Skeletal muscle satellite cell (primary cell): Measurements from ENCODE around the gene MITD1.
A peak's percentile ranks its signal among the peaks of the same experiment; 100 is the strongest.

Source experiments
- H3K27me3 ChIP-seq: 2 replicates; pipeline ENCODE4 v1.7.0; 2013; ENCODE audit warnings: low read length; ENCODE audit not compliant: control insufficient read depth, insufficient read depth
- H3K36me3 ChIP-seq: 2 replicates; pipeline ENCODE4 v1.7.0; 2013; ENCODE audit warnings: mild to moderate bottlenecking, control low read depth, low read length; ENCODE audit not compliant: insufficient read depth
- H3K4me1 ChIP-seq: 2 replicates; pipeline ENCODE4 v1.7.0; 2013; ENCODE audit warnings: low read length; ENCODE audit not compliant: control insufficient read depth, insufficient read depth
- H3K4me2 ChIP-seq: 2 replicates; pipeline ENCODE4 v1.7.0; 2013; ENCODE audit warnings: mild to moderate bottlenecking, low read length
- H3K4me3 ChIP-seq: 2 replicates; pipeline ENCODE4 v1.7.0; 2013; ENCODE audit warnings: low read length
- H3K9ac ChIP-seq: 2 replicates; pipeline ENCODE4 v1.7.0; 2013; ENCODE audit warnings: mild to moderate bottlenecking, low read depth, low read length, moderate library complexity
- H3K9me3 ChIP-seq: replicated peaks from 2 replicates; pipeline ENCODE4 v1.7.0; 2013; ENCODE audit warnings: mild to moderate bottlenecking, control low read depth, low read length

The MITD1 gene

GRCh38 chr2:99187011-99187410 lies 6.2 kb upstream of the MITD1 start:
- Histone ChIP-seq H3K4me3 (no peak overlapping the region), H3K36me3 (peaks cover 18% of the 10 kb centered on the region), H3K4me2 (no peak overlapping the region), H3K9me3 (no peaks in the 10 kb centered on the region), H3K9ac (no peak overlapping the region), H3K4me1 (peaks cover 5% of the 10 kb centered on the region), H3K27me3 (no peaks in the 10 kb centered on the region)

- H3K9ac ChIP-seq: no peak overlapping the region
These were observed 4.0 kb upstream of the MITD1 start for GRCh38 chr2:99184811-99185210.

GRCh38 chr2:99183025-99183424 lies 2.2 kb upstream of the MITD1 start:
- Histone ChIP-seq H3K4me2 (peak overlapping the region; percentile 29), H3K9me3 (no peaks in the 10 kb centered on the region), H3K4me3 (no peak overlapping the region), H3K27me3 (no peaks in the 10 kb centered on the region), H3K36me3 (peaks cover 6% of the 10 kb centered on the region), H3K9ac (no peak overlapping the region), H3K4me1 (peaks cover 5% of the 10 kb centered on the region)

More at GRCh38 chr2:99184811-99185210, 4.0 kb upstream of the MITD1 start:
- Histone ChIP-seq H3K4me3 (no peak overlapping the region), H3K27me3 (no peaks in the 10 kb centered on the region), H3K4me1 (peaks cover 5% of the 10 kb centered on the region), H3K9me3 (no peaks in the 10 kb centered on the region), H3K36me3 (peaks cover 15% of the 10 kb centered on the region), H3K4me2 (no peak overlapping the region)

GRCh38 chr2:99181624-99182000 lies 754 bp upstream of the MITD1 start:
- Histone ChIP-seq H3K4me3 (peak overlapping the region; percentile 92), H3K9me3 (no peaks in the 10 kb centered on the region), H3K9ac (peak overlapping the region; percentile 90), H3K4me1 (peaks cover 5% of the 10 kb centered on the region), H3K36me3 (peaks cover under 1% of the 10 kb centered on the region), H3K27me3 (no peaks in the 10 kb centered on the region), H3K4me2 (peak overlapping the region; percentile 91)

GRCh38 chr2:99171377-99172140 lies 9.3 kb downstream of the MITD1 start:
- H3K27me3 ChIP-seq: no peaks in the 10 kb centered on the region
- H3K9ac ChIP-seq: no peak overlapping the region
- H3K4me2 ChIP-seq: no peak overlapping the region
- no peaks in the 10 kb centered on the region for H3K9me3 ChIP-seq
- H3K4me3 ChIP-seq: no peak overlapping the region
- no peaks in the 10 kb centered on the region for H3K4me1 ChIP-seq
- peaks cover 25% of the 10 kb centered on the region for H3K36me3 ChIP-seq

- Histone ChIP-seq H3K4me3 (no peak overlapping the region), H3K27me3 (no peaks in the 10 kb centered on the region), H3K36me3 (peaks cover 34% of the 10 kb centered on the region), H3K4me1 (no peaks in the 10 kb centered on the region), H3K9ac (no peak overlapping the region), H3K4me2 (no peak overlapping the region), H3K9me3 (no peaks in the 10 kb centered on the region)
These were observed 11.3 kb downstream of the MITD1 start for GRCh38 chr2:99169534-99169933.

GRCh38 chr2:99166218-99166617 lies 14.6 kb downstream of the MITD1 start:
- Histone ChIP-seq H3K4me1 (no peaks in the 10 kb centered on the region), H3K4me3 (no peak overlapping the region), H3K27me3 (no peaks in the 10 kb centered on the region), H3K9ac (no peak overlapping the region), H3K9me3 (no peaks in the 10 kb centered on the region), H3K4me2 (no peak overlapping the region), H3K36me3 (peaks cover 29% of the 10 kb centered on the region)

- Histone ChIP-seq H3K9ac (no peak overlapping the region), H3K27me3 (no peaks in the 10 kb centered on the region), H3K4me2 (no peak overlapping the region), H3K9me3 (no peaks in the 10 kb centered on the region), H3K4me3 (no peak overlapping the region), H3K36me3 (peaks cover 7% of the 10 kb centered on the region), H3K4me1 (peaks cover 6% of the 10 kb centered on the region)
These were observed 21.3 kb downstream of the MITD1 start for GRCh38 chr2:99159594-99159993.

- H3K27me3 ChIP-seq: no peaks in the 10 kb centered on the region
- H3K9ac ChIP-seq: no peak overlapping the region
- H3K4me3 ChIP-seq: no peak overlapping the region
- peaks cover 11% of the 10 kb centered on the region for H3K4me1 ChIP-seq
- H3K4me2 ChIP-seq: no peak overlapping the region
- peaks cover 7% of the 10 kb centered on the region for H3K36me3 ChIP-seq
- H3K9me3 ChIP-seq: no peaks in the 10 kb centered on the region
These were observed 22.3 kb downstream of the MITD1 start for GRCh38 chr2:99158599-99158998.

- Histone ChIP-seq H3K4me1 (peaks cover 11% of the 10 kb centered on the region), H3K9ac (no peak overlapping the region), H3K27me3 (no peaks in the 10 kb centered on the region), H3K4me3 (no peak overlapping the region), H3K36me3 (peaks cover 7% of the 10 kb centered on the region), H3K4me2 (no peak overlapping the region), H3K9me3 (no peaks in the 10 kb centered on the region)
These were observed 24.0 kb downstream of the MITD1 start for GRCh38 chr2:99156891-99157290.

GRCh38 chr2:99154643-99155536 lies 26.0 kb downstream of the MITD1 start, which contains the start of the genes LIPT1 and TSGA10:
TSS of gene LIPT1 (plus strand) at chr2:99154967. CDS start at chr2:99161958, 6,991 bp downstream.
TSS of gene TSGA10 (minus strand) at chr2:99154942. CDS start at chr2:99109439, 45,503 bp downstream.
- Histone ChIP-seq H3K36me3 (peaks cover 6% of the 10 kb centered on the region), H3K27me3 (no peaks in the 10 kb centered on the region), H3K4me2 (peak within 1 kb of the TSS; percentile 91), H3K4me1 (peaks cover 11% of the 10 kb centered on the region), H3K9ac (peak within 1 kb of the TSS; percentile 83), H3K4me3 (peak within 1 kb of the TSS; percentile 78), H3K9me3 (no peaks in the 10 kb centered on the region)
